Measurements from ENCODE around the gene MCCC2.

DNA sequence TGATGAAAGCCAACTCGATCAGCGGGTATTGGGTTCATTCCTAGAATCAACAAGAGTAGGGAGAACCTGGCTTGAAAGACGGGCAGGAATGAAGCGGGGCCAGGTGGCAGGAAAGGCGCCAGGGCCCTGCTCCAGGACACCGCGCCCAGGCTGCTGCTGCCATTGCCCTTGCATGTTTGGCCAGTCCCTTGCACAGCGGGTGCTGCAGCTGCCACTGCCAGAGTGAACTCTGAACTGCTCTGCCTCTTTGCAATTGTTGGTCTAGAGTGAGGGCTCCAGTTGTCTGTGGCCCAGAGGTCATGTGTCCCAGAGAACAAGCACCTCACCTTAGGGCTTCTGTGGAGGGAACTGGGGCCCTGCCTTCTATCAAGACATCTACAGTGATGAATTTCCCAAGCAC is 107.9 kb downstream of the MCCC2 start:
- TF ChIP-seq, protein P1, sequence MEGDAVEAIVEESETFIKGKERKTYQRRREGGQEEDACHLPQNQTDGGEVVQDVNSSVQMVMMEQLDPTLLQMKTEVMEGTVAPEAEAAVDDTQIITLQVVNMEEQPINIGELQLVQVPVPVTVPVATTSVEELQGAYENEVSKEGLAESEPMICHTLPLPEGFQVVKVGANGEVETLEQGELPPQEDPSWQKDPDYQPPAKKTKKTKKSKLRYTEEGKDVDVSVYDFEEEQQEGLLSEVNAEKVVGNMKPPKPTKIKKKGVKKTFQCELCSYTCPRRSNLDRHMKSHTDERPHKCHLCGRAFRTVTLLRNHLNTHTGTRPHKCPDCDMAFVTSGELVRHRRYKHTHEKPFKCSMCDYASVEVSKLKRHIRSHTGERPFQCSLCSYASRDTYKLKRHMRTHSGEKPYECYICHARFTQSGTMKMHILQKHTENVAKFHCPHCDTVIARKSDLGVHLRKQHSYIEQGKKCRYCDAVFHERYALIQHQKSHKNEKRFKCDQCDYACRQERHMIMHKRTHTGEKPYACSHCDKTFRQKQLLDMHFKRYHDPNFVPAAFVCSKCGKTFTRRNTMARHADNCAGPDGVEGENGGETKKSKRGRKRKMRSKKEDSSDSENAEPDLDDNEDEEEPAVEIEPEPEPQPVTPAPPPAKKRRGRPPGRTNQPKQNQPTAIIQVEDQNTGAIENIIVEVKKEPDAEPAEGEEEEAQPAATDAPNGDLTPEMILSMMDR (IDR thresholded peaks at IDR 0.05; ENCODE audit: poor library complexity): no peak
- no peak for TF ChIP-seq EZH2 (IDR thresholded peaks at IDR 0.05; ENCODE audit: borderline replicate concordance)
- TF ChIP-seq EZH2phosphoT487 (IDR thresholded peaks at IDR 0.05; ENCODE audit: low read depth, severe bottlenecking, unreplicated experiment): no peak

Data from hepatocyte (in vitro differentiated cells).